ENCODE measurements around the gene PCID2. TPM values are rescaled to one million over a fixed set of nuclear protein-coding genes. Genes with fewer than 3 reads are reported as not detected.
"Not testable (repeated sequence)": the region's sequence is repeated elsewhere in the genome, so short reads cannot be mapped to it uniquely, and the experiment has no call there.

PCID2 gene
- polyA plus RNA-seq, 5 donors = 54.3 to 85.0 (median 78.0) TPM

- DNase-seq = no peak
Measured at GRCh38 chr13:113167575-113167974, 40.9 kb downstream of the PCID2 start.

- no peak for DNase-seq
Measured at GRCh38 chr13:113167155-113167554, 41.3 kb downstream of the PCID2 start.

GRCh38 chr13:113166681-113167080 lies 41.8 kb downstream of the PCID2 start:
- no peak for DNase-seq

GRCh38 chr13:113166266-113166665 lies 42.2 kb downstream of the PCID2 start:
- DNase-seq = no peak

GRCh38 chr13:113164492-113164891 lies 44.0 kb downstream of the PCID2 start:
- no peak for DNase-seq

- DNase-seq = no peak
Measured at GRCh38 chr13:113162783-113163685, 45.4 kb downstream of the PCID2 start.

GRCh38 chr13:113161975-113162374 lies 46.5 kb downstream of the PCID2 start:
- not testable (repeated sequence) for DNase-seq

GRCh38 chr13:113161433-113161832 lies 47.0 kb downstream of the PCID2 start:
- DNase-seq = no peak

- DNase-seq = no peak
Measured at GRCh38 chr13:113160983-113161382, 47.5 kb downstream of the PCID2 start.

- no peak for DNase-seq
Measured at GRCh38 chr13:113159701-113160100, 48.8 kb downstream of the PCID2 start.

GRCh38 chr13:113158946-113159345 lies 49.5 kb downstream of the PCID2 start:
- DNase-seq = no peak

GRCh38 chr13:113157929-113158747 lies 50.3 kb downstream of the PCID2 start, which contains the start of gene PROZ:
Gene PROZ, plus strand, starts transcription at chr13:113158648. Its CDS starts 13 bp downstream, at chr13:113158661.
- no peak for DNase-seq

GRCh38 chr13:113157206-113157928 lies 51.1 kb downstream of the PCID2 start:
- no peak for DNase-seq

GRCh38 chr13:113155982-113156655 lies 52.4 kb downstream of the PCID2 start:
- DNase-seq = no peak

- no peak for DNase-seq
Measured at GRCh38 chr13:113155201-113155600, 53.3 kb downstream of the PCID2 start.

- peak; percentile 55 to 64 for DNase-seq
Measured at GRCh38 chr13:113153810-113154748, 54.4 kb downstream of the PCID2 start.

- DNase-seq = peak in 1 of 2 donors; percentile 29
Measured at GRCh38 chr13:113152984-113153809, 55.3 kb downstream of the PCID2 start.

GRCh38 chr13:113152691-113152983 lies 55.8 kb downstream of the PCID2 start:
- no peak for DNase-seq

All from right lung (tissue), 5 donors.